ENCODE results near the gene GRAMD1A. TPM values are rescaled to one million over a fixed set of nuclear protein-coding genes. Genes with fewer than 3 reads are reported as not detected.
A peak's percentile ranks its signal among the peaks of the same experiment; 100 is the strongest.

GRAMD1A gene
- total and polyA plus RNA-seq, 9 of the 15 experiments (the other 6 are each of a cell fraction or from before 2014, with no cell fraction given): 1.4 to 63.8 (median 38.5) TPM

- peaks cover 21 to 39% of the 10 kb centered on the region in 2 experiments for H3K4me1 ChIP-seq (replicated peaks in 1 of 2; ENCODE audit: control insufficient read depth in 2 of 2, insufficient read depth in 2 of 2, low read length in 2 of 2)
- no peak overlapping the region for H3K4me2 ChIP-seq (ENCODE audit: insufficient read depth, low read length)
- ChIA-PET CTCF (ENCODE audit: low intra/inter-chr PET ratio) (no interaction called here), POLR2A (interaction anchor here (2.1 kb wide), 1 partner anchor 11 kb away, joined by 7 read pairs; no protein-coding TSS in a partner anchor)
- H3K79me2 ChIP-seq (ENCODE audit: control insufficient read depth, insufficient read depth, low read length): no peaks in the 10 kb centered on the region
- no peaks in the 10 kb centered on the region for H3K9me3 ChIP-seq (replicated peaks; ENCODE audit: control insufficient read depth, insufficient read depth, low read depth, low read length)
- no peaks in the 10 kb centered on the region for H3K36me3 ChIP-seq (ENCODE audit: control insufficient read depth, insufficient read depth, low read length)
- no peak overlapping the region for H3K9ac ChIP-seq (ENCODE audit: insufficient read depth in 1 of 2, low read depth in 2 of 2, low read length in 2 of 2)
- in situ Hi-C loops (cut with MboI): no loop called here
- no peak overlapping the region for H2AFZ ChIP-seq (ENCODE audit: low read depth, low read length)
- intact Hi-C loops (cut with micrococcal nuclease): no loop called here
- ATAC-seq (no peak), FAIRE-seq (no peak), DNase-seq (ENCODE audit: extremely low read depth in 1 of 4, low spot score in 3 of 4) (no peak)
- no peaks in the 10 kb centered on the region for H3K9me1 ChIP-seq (ENCODE audit: control insufficient read depth, insufficient read depth, low read length)
- 0 out of 5 replicates have a peak, but pooled peaks cover 0 to 8% of the 10 kb centered on the region in 2 experiments for H3K27me3 ChIP-seq (ENCODE audit: control insufficient read depth in 2 of 2, insufficient read depth in 2 of 2, low read length in 2 of 2)
- 49% methylated on average over 11 of the region's 13 CpGs for WGBS (ENCODE audit: insufficient coverage, low coverage, missing lambda C conversion rate)
- no peak overlapping the region for H3K27ac ChIP-seq (ENCODE audit: extremely low read depth, low read depth, low read length)
- BruUV-seq (replicated peaks): no TSS peak
- H4K20me1 ChIP-seq (replicated peaks; ENCODE audit: control insufficient read depth, insufficient read depth, low read length): no peaks in the 10 kb centered on the region
- H3K4me3 ChIP-seq: no peak overlapping the region
- peak; percentile 65 for TF ChIP-seq ZFP36 (IDR thresholded peaks at IDR 0.05; ENCODE audit: low read depth, low read length, partially characterized antibody)
- TF ChIP-seq CCAR2 (IDR thresholded peaks at IDR 0.05; ENCODE audit: low read depth, low read length): no peak
- TF ChIP-seq ADNP (tag; IDR thresholded peaks at IDR 0.05): peak; percentile 88
- peak; percentile 75 for TF ChIP-seq RBM25 (IDR thresholded peaks at IDR 0.05; ENCODE audit: low read depth, low read length, severe bottlenecking)
- TF ChIP-seq THRB (CRISPR knock-in tag; conservative IDR thresholded peaks at IDR 0.05): no peak
- TF ChIP-seq ZNF121 (CRISPR knock-in tag; conservative IDR thresholded peaks at IDR 0.05): peak; percentile 58
- TF ChIP-seq ZFPM2 (CRISPR knock-in tag; IDR thresholded peaks at IDR 0.05): no peak
- TF ChIP-seq E2F4 (CRISPR knock-in tag; IDR thresholded peaks at IDR 0.05; ENCODE audit: low read depth): no peak
- peak; percentile 44; the same call in 1 of the 2 replicates for TF ChIP-seq ATF3 (IDR thresholded peaks at IDR 0.05)
- TF ChIP-seq ATF3 (CRISPR knock-in tag; conservative IDR thresholded peaks at IDR 0.05): no peak
- no peak for TF ChIP-seq PCBP1 (IDR thresholded peaks at IDR 0.05; ENCODE audit: low read depth, low read length, poor library complexity, severe bottlenecking)
- TF ChIP-seq OTX1 (CRISPR knock-in tag; IDR thresholded peaks at IDR 0.05): no peak
- peak; percentile 39; the same call in 1 of the 2 replicates for TF ChIP-seq CEBPB (tag; IDR thresholded peaks at IDR 0.05)
- TF ChIP-seq ZNF24 (IDR thresholded peaks at IDR 0.05): peak; percentile 45; the same call in 1 of the 2 replicates
- no peak for TF ChIP-seq KAT8 (IDR thresholded peaks at IDR 0.05; ENCODE audit: low read depth)
- TF ChIP-seq KDM1A (IDR thresholded peaks at IDR 0.05): peak in 1 of 2 experiments; percentile 30; a peak in 2 of 4 replicates
These were observed 37.8 kb downstream of the GRAMD1A start for GRCh38 chr19:35037716-35038622.
